Germinal center (tissue), 1 donor: ENCODE data around the gene OPTC.
"Not testable (repeated sequence)": the region's sequence is repeated elsewhere in the genome, so short reads cannot be mapped to it uniquely, and the experiment has no call there.

ENCODE experiments used
- DNase-seq: peaks from one replicate; pipeline ENCODE4 v3.0.0; 2012; ENCODE audit warnings: mixed read lengths, low spot score

The OPTC gene

DNA sequence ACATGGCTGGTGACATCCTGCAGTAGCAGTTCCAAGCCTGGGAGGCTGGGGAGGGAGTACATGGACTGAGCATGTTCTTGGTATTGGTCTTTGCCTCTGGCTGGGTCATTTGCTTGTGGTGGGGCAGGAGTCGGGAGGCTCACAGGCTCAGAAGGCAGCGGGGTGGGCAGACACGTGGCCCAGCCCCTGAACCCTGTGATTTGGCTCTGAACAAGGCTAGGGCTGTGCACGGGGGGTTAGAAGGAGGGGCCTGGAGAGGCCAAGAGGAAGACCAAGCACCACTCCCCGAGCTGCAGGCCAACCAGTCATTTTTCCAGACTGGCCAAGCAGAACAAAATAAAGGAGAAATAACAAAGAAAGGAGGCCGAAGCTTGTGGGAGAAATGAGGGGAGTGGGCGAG lies 28.0 kb upstream of the OPTC start:
- DNase-seq = no peak

DNA sequence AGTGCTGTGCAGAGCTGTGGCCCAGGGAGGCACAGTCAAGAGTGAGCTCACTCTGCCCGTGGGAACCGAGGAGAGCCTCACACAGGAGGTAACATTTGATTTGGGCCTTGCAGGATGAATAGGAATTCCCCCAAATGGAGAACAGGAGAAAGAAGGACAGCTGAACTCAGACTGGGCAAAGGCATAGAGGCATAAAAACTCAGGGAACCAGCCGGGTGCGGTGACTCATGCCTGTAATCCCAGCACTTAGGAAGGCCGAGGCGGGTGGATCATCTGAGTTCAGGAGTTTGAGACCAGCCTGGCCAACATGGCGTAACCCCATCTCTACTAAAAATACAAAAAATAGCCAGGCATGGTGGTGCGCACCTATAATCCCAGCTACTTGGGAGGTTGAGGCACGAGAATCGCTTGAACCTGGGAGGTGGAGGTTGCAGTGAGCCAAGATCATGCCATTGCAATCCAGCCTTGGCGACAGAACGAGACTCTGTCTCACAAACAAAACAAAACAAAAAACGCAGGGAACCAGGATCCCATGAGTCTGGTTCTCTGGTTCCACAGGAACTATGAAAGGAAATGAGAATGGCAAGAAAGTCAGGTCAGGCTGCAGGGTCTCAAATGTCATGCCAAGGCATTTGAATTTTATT lies 26.9 kb upstream of the OPTC start:
- not testable (repeated sequence) for DNase-seq

DNA sequence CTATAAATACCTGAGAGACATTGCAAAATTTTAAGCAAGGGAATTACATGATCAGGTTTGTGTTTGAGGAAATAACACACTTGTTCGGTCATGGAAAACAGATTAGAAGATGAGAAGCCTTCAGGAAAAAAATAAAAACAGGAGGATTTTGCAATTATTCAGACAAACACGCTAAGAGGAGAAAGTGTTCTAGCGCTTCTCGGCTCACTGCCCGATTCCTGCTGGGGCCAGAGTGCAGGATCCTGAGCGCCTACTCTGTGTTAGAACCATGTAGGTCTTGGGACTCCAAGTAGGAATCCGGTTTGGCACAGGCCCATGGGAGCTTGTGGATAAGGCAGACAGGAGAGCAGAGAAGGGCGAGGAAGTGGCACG lies 26.4 kb upstream of the OPTC start:
- no peak for DNase-seq

DNA sequence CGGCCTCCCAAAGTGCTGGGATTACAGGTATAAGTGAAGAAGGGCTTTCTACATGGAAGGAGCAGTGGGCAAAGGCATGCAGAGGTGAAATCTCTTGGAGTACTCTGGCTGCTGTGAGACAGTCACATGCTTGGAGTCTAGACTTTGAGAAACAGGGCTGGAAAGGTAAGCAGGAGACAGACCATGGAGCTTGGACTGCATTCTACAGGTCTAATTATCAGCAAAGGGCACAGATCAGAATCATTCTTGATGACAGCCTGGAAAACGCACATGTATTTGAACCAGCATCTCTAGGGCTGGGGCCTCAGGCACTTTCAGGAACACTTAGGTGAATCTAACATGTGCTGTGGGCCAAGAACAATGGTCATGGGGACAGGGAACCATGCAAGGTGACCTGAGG lies 25.6 kb upstream of the OPTC start:
- no peak for DNase-seq

DNA sequence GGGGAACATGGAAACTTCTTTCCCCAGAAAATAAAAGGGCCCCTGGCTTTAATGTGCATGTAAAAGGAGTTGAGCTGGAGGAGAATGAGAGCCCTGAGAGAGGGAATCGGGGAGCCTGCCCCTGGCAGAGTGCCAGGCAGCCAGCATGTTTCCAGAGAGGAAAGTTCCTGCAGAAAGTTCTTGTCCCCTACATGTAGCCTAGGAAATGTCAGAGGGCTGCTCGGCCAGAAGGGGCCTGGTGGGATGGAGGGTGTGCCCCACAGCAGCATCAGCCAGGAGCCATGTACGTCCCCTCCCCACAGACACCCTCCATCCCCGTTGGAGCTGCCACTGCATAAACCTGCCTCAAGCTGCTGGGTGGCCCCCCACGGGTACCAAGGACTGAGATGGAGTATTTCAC lies 23.7 kb upstream of the OPTC start:
- no peak for DNase-seq

DNA sequence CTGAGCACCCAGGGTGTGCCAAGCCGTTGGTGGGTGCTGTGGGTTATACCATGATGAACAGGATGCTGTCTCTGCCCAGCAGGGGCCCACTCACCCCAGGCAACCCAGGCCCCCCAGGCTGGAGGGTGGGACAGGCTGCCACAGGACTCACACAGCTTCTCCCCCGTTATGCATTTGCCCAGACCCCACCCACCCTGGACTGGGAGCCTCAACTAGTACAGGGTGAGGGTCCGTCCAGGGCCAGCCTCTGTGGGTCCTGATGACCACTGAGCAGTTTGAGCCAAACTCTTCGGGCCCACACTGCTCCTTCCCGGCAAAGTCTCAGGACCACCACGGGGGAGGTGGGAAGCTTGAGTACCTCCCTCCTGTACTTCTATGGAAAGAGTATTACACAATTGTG lies 22.1 kb upstream of the OPTC start:
- DNase-seq = no peak

DNA sequence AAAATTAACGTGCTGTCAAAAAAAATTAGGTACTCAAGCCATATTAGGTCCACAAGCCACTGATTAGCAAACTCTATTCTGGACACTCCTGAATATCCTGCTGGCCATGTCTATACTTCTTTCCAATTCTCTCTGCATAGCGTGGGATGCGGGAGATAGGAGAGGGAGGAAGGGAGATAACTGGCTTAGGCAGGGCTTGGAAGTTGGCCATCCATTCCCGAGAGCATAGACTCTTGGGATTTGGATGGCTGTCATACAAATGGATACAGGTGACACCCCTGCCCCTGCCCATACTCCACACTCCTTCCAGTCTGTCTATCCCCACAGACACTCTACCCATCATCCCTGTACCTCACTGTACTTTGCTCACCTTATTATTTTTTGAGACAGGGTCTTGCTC lies 20.7 kb upstream of the OPTC start:
- no peak for DNase-seq

DNA sequence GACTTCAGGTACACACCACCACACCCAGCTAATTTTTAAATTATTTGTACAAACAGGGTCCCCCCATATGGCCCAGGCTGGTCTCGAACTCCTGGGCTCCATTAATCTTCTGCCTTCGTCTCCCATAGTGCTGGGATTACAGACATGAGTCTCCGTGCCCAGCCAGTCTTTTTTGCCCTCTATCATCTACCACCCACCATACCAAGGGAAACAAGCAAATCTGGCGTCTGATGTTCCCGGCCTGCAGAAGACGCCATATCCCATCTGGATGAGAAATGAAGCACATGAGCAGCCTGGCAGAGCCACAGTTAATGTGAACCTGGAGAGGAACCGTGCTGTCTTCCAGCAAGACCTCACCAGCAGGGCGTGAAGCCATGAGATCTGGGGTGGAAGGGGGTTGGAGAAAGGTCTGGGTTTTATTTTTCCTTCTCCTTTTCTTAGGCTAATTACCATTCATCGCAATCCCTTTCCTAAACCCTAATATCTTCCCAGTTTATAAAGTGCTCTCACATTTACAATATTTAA lies 20.1 kb upstream of the OPTC start:
- DNase-seq = no peak

DNA sequence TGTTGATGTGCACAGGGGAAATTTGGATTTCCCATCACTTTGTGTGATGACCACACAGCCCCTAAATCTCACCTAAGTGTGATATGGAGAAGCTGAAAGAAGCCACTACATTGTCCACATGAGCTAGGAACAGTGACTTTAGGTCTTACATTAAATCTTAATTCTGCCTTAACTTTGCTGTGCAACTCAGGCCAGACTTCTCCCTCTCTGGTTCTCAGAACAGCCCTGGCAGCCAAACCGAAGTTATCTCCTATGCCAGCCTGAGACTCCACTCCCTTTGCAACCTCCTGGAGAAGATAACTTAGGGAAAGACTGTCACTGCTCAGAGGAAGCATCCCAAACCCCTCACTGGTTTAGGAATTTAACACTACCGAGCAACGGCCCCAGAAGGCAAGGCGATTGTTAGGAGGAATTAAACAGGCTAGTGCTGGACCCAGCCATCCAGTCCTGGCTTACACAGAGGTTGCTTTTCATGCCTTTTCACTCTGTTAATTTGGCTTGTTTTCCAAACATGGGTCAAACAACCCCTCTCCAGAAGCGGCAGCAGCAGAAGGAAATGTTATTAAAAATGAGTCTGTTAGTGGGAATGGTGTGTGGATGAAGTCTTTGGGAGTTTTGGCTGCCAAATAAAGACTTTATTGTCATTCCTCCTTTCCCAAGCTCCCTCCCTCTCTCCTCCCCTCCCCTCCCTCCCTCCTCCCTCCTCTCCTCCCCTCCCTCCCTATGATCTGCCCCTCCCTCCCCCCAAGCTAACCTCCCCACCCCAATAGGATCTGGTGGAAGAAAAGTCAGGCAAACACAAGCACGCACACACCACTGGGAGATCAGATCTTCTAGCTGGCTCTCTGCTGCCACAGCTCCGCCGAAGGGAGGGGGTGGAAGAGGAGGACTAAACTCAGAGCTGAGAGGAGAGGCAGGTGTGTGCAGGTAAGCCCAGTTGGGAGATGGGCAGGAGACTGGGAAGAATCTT lies 18.7 kb upstream of the OPTC start, which contains the start of gene PRELP:
Gene PRELP, plus strand, starts transcription at position 795 of the 970 bp plus-strand sequence. CDS start 7,379 bp downstream, outside the sequence.
- no peak for DNase-seq

DNA sequence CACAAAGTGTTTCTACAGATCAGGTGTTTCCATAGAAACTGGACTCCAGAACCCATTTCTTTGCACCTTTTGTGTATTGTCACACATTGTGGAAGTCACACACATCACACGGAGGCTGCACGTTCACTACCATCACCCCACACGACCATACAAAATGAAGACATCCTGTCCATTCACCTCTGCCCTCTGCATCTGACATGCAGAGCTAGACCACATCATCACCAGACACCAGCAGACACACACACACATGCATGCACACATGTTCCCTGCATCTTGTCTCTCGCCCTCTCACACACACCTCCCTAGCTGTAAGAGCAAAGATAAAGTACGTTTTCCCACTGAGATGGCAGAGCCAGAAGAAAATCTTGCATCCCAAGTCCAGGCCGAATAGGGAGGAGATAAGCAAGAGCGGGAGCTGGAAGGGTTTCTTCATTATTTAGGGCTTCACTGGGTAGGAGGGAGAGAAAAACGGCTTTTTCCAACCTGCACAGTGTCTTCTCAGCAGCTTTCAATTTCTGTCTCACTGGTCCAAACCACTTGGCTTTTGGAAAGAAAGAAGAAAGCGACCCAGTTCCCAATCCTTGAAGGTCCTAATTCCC lies 17.6 kb upstream of the OPTC start:
- no peak for DNase-seq

DNA sequence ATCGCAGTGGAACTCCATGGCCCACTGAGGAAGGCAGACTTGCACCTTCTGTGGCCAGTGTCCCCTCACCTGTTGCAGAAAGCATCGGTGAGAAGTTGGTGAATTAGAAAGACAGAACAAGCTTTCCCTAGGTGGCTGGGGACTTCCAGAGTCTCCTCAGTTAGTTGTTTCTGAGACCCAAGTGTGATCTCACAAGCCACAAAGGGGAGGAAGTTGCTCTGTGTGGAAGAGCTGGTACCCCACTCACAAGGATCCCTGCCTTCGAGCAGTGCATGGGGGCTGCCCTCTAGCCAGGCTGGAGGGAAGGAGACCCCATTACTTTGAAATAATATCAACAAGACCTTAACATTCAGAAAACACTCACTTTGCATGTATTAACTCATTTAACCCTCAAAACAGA lies 16.2 kb upstream of the OPTC start:
- DNase-seq = no peak

DNA sequence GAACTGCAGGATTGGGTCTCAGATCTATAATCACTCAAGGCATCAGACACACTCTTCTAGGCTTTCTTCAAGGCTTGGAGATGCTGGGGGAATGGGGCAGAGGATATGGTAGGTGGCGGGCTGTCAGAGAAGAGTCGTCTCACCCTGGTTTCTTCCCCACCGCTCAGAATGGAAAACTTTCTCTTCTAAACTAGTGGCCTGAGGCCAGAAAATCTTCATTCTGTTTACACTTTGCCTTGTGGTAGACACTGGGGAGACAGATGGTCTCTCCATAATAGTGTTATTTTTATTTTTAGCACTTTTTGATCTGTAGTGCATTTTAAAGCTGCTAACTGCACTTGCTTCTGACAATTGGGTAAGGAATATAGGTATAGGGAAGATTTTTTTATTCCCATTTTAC lies 15.7 kb upstream of the OPTC start:
- no peak for DNase-seq

DNA sequence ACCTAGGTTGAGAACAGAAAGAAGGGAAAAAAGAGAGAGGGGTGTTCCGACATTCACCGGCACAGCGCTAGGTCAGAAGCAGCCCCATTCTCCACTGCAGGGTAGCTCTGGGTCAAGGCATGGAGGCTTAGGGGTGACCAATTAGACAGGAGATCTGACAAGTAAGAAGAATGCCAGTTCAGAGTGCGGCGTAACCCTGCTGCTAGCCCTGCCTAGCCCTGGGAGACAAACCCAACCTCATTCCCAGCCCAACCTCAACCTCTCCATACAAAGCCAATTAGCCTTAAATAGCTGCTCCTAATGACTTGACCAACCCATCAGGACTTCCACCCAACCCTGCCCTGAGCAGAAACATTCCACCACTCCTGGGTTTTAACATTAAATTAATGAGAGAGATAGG lies 15.0 kb upstream of the OPTC start:
- DNase-seq = no peak

DNA sequence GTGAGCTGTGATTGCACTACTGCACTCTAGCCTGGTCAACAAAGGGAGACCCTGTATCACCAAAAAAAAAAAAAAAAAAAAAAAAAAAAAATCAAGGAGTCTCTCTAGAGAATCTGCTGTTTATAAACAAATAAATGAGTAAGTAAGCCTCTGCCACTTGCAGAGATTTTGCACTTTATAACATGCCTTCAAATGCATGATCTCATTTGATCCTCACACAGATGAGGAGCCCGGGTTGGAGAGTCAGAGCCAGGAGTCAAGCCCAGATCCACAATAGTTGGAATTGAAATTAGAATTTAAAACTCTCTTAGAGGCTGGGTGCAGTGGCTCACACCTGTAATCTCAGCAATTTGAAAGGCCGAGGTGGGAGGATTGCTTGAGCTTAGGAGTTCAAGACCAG lies 14.3 kb upstream of the OPTC start:
- DNase-seq = no peak

DNA sequence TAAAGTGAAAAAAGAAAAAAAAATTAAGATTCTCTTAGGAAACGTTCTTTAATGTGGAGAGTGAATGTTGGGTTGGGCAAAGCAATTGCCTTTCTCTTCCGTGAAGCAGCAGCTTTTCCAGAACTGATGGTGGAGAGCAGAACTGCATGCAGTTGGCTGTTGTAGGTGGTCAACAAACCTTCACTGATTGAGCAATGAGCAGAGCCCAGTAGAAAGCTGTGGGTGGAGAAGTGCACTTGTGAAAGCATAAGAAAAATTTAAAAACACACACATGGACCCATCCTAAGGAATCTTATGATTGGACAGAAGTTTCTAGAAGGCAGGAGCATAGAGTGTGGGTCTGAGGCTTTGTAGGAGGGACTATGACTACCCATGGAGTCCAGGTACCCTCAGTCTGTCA lies 13.9 kb upstream of the OPTC start:
- no peak for DNase-seq

DNA sequence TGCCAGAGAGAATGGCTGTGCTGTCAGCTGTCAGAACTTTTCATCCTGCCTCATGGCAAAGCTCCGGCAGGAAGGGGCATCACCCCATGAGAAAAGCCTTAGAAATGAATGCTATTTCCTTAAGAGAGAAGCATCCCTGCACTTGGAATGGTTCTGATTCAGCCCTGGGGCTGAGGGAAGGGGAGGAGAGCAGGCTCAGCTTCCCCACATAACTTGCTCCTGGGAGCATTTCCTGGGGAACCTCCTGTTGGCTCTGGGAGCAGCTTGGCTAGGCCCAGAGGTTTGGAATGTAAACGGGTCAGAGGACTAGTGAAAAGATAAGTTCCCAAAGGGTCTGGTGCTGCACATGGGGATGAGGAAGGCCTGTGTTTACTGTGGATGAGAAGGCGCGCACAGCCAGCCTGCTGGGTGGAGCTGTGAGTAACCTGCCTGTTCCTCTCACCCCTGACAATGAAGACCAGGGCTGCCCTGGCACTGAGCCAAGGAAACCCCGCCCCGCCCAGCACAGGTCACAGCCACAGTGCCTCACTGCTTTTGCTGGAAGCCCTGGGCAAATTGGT lies 13.3 kb upstream of the OPTC start:
- DNase-seq = no peak

DNA sequence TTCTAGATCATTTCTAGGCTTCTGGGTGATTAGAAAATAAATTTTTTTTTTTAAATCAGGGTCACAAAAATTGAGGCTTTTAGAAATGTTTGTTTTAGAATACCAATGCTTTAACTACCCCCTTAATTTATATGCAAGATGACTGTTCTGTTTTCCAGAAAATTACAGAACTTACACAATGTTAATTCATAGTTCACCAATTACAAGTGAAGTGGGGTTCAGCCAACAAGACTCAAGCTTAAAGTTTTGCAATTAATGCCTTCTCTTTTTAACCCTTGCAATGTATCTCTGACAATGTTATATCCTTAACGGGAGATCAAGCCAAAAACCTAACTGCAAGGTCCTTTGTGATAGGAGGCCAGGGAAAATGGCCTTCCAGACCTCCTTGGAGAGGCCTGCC lies 12.8 kb upstream of the OPTC start:
- no peak for DNase-seq

DNA sequence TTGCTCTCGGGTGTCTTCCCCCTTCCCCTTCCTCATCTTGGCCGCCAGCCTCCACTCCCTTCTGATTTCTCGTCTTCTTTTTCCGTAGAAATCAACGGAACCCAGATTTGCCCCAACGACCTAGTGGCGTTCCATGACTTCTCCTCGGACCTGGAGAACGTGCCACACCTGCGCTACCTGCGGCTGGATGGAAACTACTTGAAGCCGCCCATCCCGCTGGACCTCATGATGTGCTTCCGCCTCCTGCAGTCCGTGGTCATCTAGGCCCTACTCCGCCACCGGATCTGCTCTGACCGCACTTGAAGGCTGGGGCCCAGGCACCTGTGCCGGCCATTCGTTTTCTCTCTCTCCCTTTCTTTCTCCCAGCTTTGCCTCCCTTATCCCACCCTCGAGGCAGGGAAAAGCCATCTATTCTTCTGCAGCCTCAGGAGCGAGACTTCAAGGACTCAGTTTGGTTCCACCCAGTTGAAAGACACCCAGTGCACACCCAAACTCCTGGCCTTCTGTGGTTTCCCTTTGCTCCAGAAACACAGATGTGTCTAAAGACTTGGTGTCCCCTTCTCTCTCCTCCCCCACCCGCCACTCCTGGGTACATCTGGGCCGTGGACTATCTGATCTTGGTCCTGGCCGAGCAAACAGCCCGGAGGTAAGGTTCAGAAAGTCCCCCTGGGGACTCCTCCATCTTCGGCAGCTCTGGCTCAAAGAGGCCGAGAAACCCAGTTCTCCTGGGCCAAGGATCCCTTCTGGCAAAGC lies 7.2 kb upstream of the OPTC start:
- DNase-seq = no peak

DNA sequence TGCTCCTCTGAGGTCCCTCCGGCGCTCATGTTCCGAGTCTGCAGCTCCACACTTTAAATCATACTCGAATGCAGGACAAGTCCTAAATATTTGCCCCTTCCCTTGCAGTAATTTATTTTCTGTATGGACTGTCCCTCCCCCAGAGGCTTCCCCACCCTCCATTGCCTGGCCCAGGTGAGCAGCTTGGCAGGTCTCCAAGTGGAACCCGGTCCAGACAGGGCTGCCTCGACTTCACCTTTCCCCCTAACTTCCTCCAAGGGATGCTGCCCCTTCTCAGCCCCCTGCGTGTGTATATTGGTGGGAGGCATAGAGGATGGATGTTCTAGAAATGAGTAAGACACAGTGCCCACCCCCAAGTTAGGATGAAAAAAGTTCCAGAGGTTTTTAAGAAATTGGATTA lies 5.4 kb upstream of the OPTC start:
- no peak for DNase-seq

DNA sequence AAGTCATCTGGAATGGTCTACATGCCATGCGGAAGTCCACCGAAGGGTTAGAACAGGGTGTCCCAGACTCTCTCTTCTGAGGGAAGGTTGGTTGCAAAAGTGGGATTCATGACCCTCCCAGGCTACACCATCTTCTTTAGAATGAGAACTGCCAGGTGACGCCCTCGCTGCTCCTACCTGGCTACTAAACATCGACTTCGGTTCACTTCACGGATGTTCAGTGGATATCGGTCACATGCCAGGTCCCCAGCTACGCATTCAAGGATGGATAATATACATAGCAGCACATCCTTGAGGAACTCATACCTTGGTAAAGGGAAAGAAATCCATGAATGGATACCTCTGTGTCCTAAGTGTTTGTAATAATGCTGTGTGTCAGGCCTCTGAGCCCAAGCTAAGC lies 3.3 kb upstream of the OPTC start:
- DNase-seq = no peak

DNA sequence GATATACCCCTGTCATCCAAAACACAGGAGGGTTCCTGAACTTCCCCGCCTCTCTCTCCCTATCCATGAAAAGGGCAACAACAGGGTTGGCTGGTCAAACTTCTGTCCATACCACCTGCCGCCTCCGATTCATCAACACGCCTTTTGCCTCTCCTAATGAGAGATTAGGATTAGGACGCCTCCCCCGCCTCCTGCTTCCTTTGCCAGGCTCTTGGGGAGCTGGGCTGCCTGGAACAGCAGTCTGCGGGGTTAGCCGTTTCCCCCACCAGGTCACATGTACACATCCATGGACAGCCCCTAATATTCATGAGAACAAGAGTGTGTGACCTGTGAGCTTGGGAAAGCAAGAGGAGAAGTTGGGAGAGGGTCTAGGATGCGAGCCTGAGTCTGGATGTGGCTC lies 2.3 kb upstream of the OPTC start:
- no peak for DNase-seq
